ENCODE results near the gene SEMA5A.

SEMA5A gene

GRCh38 chr5:9477537-9477936 lies 68.3 kb downstream of the SEMA5A start:
- no peak for DNase-seq (ENCODE audit: low read depth)

DNA sequence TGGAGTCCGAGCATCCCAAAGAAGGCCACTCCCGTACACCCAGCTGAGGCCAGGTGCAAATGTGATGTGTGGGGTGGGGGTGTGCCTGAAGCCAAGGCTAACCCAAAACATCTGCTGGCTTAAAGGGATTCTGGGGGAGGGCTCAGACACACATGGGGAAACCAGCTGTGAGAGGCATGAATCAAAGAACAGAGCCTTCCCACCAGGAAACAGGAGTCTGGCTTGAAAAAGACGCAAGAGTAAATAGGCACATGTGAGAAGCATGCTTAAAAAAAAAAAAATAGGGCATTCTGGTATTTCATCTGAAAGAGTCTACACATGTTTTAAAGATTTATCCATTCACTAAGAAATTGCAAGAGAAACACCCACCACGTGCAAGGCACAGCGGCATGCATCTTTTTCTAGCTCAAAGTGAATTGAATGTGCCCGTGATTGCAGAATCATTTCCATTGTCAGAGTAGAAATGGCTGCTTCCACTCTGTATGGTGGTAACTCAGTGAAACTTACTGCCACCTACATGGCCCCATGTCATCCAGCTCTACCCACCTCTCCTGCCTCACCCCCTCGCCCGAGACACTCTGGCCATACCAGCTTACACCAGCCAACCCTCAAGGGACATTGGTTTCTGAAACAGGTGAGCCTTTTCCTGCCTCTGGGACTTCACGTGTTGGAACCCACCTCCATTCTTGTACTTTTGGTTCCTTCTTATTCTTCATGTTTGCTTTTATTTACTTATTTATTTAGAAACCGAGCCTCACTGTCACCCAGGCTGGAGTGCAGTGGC lies 71.5 kb downstream of the SEMA5A start:
- no peak for DNase-seq (ENCODE audit: low read depth)

DNA sequence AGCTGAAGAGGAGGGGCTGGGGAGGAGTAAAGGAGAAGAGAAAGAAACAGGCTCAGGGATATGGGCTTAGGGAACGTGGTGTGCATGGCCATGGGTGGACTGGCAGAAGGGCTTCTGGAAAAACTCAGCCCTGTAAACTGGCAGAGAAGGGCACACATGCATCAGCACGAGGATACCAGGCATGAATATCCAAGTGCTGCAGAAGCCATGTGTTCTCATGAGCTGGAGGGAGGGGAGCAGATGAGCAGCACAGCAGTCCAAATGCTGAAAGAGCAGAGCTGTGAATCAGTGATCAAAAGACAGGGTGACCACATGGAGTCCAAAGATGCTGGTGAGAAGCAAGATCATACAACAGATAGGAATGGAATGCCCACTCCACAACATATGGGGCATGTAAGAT lies 72.3 kb downstream of the SEMA5A start:
- no peak for DNase-seq (ENCODE audit: low read depth)

- DNase-seq (ENCODE audit: low read depth) = no peak
Observed at GRCh38 chr5:9470410-9470809, 75.5 kb downstream of the SEMA5A start.

DNA sequence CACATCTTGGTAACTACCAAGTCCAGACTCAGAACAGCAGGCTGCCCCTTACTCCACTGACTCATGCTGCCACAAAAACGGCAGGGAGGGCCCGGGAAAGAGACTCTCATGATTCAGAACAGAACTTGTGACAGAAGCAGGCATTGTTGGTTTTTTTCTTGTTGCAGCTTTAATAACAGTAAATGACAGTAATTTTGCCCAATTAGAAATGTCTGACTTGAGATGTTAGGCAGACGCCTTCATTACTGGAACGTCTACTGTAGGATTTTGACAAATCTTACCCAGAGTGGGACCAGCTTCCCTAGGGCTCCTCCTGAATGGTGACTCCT lies 77.9 kb downstream of the SEMA5A start:
- DNase-seq (ENCODE audit: low read depth) = no peak

DNA sequence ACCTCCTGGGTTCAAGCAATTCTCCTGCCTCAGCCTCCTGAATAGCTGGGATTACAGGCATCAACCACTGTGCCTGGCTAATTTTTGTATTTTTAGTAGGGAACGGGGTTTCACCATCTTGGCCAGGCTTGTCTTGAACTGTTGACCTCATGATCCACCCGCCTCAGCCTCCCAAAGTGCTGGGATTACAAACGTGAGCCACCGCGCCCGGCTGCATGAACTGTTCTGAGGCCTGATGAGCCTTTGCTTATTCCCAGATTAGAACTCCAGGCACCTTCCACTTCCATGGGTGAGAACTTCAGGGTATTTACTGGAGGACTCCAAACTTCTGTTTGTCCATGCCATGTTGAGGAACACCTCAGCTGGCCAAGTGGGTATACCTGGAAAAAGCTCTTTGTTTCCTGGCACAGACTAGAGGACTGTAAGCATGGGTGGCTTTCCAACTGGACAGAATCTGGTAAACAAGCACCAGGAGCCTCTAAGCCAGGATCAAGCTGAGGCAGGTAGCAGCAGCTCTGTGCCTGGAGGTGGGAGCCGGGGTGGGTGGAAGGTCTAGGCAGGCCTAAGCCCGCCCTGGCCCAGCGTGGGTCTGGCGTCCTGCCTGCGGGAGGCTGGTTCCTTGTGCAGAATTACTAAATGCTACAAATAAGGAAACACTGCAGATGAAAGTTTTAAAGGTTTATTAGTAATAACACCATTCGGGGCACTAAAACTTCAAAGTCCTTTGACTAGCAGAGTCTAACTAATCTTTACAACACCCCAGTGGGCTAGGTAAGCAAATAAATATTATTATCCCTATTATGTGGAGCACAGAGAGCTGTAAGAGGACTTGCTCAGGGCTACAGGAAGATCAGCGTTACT lies 78.4 kb downstream of the SEMA5A start:
- DNase-seq (ENCODE audit: low read depth) = no peak

- DNase-seq (ENCODE audit: low read depth) = no peak
Observed at GRCh38 chr5:9466697-9467096, 79.2 kb downstream of the SEMA5A start.

DNA sequence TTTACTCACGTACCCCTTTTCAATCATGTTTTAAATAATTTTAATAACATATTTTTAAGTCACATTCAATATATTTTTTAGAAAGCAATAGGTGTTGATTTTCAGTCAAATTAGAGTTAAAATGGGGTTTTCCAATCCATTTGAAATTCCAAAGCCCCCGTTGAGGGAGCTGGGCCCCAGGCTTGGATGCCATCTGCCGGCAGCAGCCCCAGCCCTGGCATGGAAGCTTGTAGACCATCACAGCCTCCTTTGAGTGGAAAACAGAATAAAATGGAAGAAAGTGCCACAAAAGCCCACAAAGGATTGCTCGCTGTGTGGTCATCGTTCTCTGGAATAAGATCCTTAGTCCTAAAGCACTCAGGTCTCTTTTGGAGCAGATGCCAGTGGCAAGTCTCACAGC lies 81.4 kb downstream of the SEMA5A start:
- DNase-seq (ENCODE audit: low read depth) = no peak

- no peak for DNase-seq (ENCODE audit: low read depth)
Observed at GRCh38 chr5:9462109-9462508, 83.8 kb downstream of the SEMA5A start.

- no peak for DNase-seq (ENCODE audit: low read depth)
Observed at GRCh38 chr5:9460885-9461645, 84.8 kb downstream of the SEMA5A start.

DNA sequence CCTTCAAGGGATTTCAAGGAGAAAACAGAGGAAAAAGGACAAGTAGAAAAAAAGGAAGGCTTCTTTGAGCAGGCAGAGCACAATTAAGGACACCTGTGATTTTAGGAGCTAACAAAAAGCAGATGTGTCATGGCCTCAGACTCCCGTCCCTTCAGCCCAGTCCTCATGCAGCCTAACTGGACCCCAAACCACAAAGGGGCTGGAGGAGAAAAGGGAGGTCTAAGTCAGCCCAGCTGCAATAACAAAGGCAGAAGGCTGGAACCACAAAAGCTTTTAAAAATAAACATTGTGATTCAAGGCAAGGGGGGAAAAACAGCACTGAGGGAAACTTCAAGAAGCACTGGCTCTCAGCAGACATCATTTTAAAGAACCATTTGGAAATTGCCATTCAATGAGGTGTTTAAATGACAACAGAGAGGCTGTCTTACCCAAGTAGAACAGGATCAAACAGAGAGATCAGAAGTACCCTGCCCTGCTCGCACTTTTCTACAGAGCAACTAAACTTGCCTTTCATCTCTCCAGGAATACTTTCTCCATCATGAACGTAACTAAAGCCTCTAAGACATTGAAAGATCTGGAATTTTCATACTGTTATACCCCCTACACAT lies 89.3 kb downstream of the SEMA5A start:
- DNase-seq (ENCODE audit: low read depth) = no peak

DNA sequence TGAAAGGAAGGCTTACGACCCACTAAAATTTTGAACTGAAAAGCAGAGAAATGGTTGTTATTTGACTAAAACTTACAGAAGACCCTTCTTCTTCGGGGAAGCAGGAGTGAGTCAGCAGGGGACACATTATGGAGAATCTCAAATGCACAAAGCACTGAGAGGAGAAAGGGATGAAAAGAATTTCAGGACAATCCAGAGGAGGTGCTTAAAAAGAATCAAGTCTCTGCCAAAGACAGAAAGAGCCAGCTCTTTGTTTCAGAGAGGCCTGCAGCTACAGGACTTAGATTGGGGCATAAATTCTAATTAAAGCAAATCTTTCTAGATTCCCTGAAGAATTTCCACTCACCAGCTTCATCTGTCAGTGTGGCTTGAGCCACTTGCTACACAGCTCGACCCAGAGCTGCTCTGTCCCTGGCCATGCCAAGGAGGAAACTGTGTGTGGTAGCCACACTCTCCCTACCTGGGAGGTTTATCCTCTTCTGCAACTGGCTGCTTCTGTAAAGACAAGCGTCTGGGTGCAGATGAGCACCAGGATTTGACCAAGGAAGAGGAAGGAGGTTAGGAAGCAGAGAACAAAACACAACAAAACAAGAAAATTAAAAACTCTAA lies 89.9 kb downstream of the SEMA5A start:
- DNase-seq (ENCODE audit: low read depth) = no peak

DNA sequence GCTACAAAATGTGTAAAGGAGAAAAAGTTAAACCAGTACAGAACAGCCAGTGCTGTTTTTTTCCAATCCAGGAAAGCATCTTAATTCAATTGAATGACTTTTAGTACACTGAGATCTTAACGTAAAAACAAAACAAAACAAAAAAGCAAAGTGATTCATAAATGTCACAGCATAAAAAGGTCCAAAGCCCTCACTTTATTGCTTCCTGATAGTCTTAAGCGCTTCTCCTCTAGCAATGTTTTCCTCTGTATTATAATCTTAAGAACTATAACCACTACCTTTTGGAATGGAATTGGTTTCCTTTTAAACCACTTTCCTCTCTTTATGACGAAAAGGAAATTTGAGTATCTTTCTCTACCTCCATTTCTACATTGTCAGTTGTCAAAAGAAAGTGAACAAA lies 91.4 kb downstream of the SEMA5A start:
- no peak for DNase-seq (ENCODE audit: low read depth)

DNA sequence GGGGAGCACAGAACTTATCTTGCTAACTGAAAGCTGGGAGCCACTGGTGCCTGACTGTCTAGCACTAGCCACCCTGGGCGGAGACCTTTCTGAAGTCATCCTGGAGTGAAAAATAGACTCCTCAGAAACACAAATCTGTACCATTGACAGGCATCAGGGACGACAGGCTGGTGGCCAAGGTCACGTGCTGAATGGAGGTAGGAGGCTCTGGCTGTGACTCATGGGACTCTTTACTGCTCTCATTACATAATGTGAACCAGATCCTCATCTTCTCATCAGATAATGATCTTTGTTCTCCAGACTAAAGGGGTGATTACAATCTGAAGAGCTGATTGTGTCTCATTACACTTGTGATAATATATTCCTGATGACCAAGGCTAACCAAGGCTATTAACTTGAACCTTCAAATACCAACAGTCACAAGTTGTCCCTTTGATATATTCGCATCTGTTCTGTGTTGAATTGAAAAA lies 91.8 kb downstream of the SEMA5A start:
- no peak for DNase-seq (ENCODE audit: low read depth)

GRCh38 chr5:9453480-9454011 lies 92.3 kb downstream of the SEMA5A start:
- no peak for DNase-seq (ENCODE audit: low read depth)

GRCh38 chr5:9452181-9452580 lies 93.7 kb downstream of the SEMA5A start:
- DNase-seq (ENCODE audit: low read depth) = no peak

DNA sequence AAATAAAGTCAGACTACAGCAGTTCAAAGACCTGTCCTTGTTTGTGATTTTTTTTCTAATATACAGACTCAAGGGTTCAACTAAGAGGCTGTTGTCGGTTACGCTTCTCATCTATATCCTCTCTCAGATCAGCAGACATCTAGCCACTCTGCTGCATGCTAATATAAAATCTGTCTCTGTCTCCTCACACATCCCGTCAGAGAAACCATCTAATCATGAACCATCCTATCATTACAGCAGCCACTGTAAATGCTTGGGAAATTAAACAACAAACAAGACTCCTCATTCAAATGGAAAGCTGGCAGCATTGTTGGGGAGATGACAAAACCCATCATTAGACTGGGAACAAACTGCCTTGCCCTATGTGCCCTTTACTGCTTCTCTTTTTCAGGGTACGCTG lies 94.8 kb downstream of the SEMA5A start:
- DNase-seq (ENCODE audit: low read depth) = no peak

DNA sequence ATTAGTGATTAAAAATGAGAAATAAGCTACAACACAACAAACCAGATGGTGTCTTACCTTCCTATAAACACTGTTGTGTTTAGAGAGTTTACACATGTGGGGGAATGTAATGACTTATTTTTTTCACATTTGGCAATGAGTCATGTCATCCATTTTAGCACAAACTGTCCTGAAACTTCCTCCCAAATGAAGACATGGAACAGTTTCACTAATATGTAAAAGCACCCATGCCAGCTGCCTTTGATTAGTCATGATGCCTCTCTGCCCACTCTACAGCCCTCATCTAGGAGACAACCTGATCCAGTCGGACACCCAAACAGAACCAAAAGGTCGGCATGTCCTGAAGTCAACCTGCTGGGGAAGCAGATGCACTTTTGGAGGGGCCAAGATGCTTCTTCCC lies 98.2 kb downstream of the SEMA5A start:
- no peak for DNase-seq (ENCODE audit: low read depth)

DNA sequence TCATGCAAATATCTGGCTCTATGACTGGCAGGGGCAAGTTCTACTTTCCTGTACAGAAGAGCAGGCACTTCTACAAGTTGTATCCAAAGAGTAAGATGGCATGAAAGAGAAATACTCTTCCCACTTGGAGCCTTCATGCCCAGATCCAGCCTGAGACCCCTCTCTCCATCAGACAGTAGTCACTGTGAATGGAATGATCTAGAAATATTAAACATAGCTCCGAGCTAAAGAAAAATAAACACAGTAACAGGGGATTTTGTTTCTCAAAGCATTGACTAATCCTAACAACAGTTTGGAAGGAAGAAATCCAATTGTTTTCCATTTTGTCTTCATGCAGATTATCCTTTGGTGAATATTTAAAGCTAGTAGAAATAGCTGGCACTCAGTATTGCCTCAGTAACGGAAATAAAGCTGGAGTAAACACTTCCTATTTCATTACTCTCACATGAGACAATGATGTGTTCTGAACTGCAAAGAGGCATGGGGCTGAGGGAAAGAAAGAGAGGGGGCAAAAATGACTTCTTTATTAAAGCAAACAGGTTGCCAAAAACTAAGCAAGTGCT lies 100.0 kb downstream of the SEMA5A start:
- DNase-seq (ENCODE audit: low read depth) = no peak

DNA sequence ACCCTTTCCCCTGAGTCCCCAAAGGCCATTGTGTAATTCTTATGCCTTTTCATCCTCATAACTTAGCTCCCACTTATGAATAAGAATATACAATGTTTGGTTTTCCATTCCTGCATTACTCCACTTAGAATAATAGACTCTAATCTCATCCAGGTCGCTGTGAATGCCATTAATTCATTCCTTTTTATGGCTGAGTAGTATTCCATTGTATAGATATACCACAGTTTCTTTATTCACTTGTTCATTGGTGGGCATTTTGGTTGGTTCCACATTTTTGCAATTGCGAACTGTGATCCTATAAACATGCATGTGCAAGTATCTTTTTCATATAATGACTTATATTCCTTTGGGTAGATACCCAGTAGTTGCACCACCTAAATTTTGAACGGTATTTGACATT lies 101.5 kb downstream of the SEMA5A start:
- no peak for DNase-seq (ENCODE audit: low read depth)

- DNase-seq (ENCODE audit: low read depth) = no peak
Observed at GRCh38 chr5:9441610-9442009, 104.3 kb downstream of the SEMA5A start.

Data from activated T-helper 9 cell treated with anti-CD3 and anti-CD28 coated beads, Interleukin-2, amount 50 U/mL, for 16 hours (primary cell).